C4-2B (cell line): ENCODE data around the gene AKT1S1.

Experiments
- H3K27ac ChIP-seq: fragments of 450-650 bp; 2 replicates; pipeline ENCODE4 v1.5.1; 2017
- CTCF ChIP-seq: fragments of 450-650 bp; conservative IDR thresholded peaks from 2 replicates; pipeline ENCODE4 v1.5.1; 2017; ENCODE audit warnings: mild to moderate bottlenecking
- ZFX ChIP-seq: fragments of 450-650 bp; IDR thresholded peaks from 2 replicates; pipeline ENCODE4 v1.6.1; 2017

Gene AKT1S1

GRCh38 chr19:49854378-49855263, 22.5 kb downstream of the AKT1S1 start:
- TF ChIP-seq CTCF, result no peak
- TF ChIP-seq ZFX, result no peak
- H3K27ac ChIP-seq, result no peak overlapping the region

- H3K27ac ChIP-seq, result no peak overlapping the region
- no peak for TF ChIP-seq ZFX
Observed at GRCh38 chr19:49853852-49854377, 23.2 kb downstream of the AKT1S1 start.

GRCh38 chr19:49852631-49853126, 24.5 kb downstream of the AKT1S1 start:
- no peak for TF ChIP-seq CTCF
- no peak for TF ChIP-seq ZFX
- peak overlapping the region; percentile 93 for H3K27ac ChIP-seq

GRCh38 chr19:49851456-49852259, 25.5 kb downstream of the AKT1S1 start:
- H3K27ac ChIP-seq, result peak overlapping the region; percentile 93
- no peak for TF ChIP-seq ZFX
- TF ChIP-seq CTCF, result no peak

- H3K27ac ChIP-seq, result peak within 1 kb of the TSS; percentile 93
- TF ChIP-seq CTCF (no peak), ZFX (peak; percentile 92)
Observed at GRCh38 chr19:49850487-49851342, 26.4 kb downstream of the AKT1S1 start, which contains the start of gene PTOV1. Gene PTOV1 (plus strand): TSS chr19:49851159.

- TF ChIP-seq CTCF, result no peak
- no peak for TF ChIP-seq ZFX
- peak overlapping the region; percentile 93 for H3K27ac ChIP-seq
Observed at GRCh38 chr19:49850221-49850486, 27.0 kb downstream of the AKT1S1 start.
